ENCODE results near the gene CTPS2. TPM values are rescaled to one million over a fixed set of nuclear protein-coding genes. Genes with fewer than 3 reads are reported as not detected.
"Not testable (repeated sequence)": the region's sequence is repeated elsewhere in the genome, so short reads cannot be mapped to it uniquely, and the experiment has no call there.

CTPS2 gene
- total RNA-seq, 1 donor from 2014 or later, result 9.9 TPM

DNA sequence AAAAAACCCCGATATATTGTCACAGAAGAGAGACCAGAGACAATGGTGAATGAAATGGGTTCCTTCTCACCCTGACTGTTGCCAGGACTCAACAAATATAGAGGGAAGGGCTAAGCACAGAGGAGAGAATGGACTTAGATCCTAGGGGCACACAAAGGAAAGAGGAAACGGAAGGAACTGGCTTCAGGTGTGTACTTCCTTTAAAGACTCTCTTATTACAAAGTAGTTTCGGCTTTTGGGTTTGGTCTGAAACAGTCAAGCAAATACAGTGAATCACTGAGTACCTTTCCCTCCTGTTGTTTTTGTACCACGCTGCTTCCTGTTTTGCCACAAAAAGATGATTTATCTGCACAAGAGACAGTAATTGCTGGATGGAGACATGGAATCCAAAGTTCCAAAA is 108.6 kb downstream of the CTPS2 start:
- no peak for ATAC-seq (ENCODE audit: low read depth)

GRCh38 chrX:16603235-16603634 is 109.2 kb downstream of the CTPS2 start:
- peaks cover 23% of the 10 kb centered on the region for H3K36me3 Mint-ChIP-seq (ENCODE audit: low read depth)
- CTCF ChIA-PET; H3K9me3 Mint-ChIP-seq; DNase-seq; H3K27ac Mint-ChIP-seq; H3K27me3 Mint-ChIP-seq; intact Hi-C loops (cut with micrococcal nuclease); H3K4me3 Mint-ChIP-seq; ATAC-seq (ENCODE audit: low read depth); POLR2A ChIA-PET: not testable (repeated sequence)
- H3K4me1 Mint-ChIP-seq, result peaks cover 13% of the 10 kb centered on the region

More for the DNA sequence above, 108.6 kb downstream of the CTPS2 start:
- intact Hi-C loops (cut with micrococcal nuclease), result no loop called here
- Mint-ChIP-seq H3K9me3 (no peaks in the 10 kb centered on the region), H3K4me1 (peaks cover 13% of the 10 kb centered on the region), H3K27me3 (no peaks in the 10 kb centered on the region), H3K27ac (no peak overlapping the region), H3K36me3 (ENCODE audit: low read depth) (peaks cover 23% of the 10 kb centered on the region), H3K4me3 (no peak overlapping the region)
- CTCF ChIA-PET, result no interaction called here
- POLR2A ChIA-PET, result no interaction called here
- TF ChIP-seq, protein P1, sequence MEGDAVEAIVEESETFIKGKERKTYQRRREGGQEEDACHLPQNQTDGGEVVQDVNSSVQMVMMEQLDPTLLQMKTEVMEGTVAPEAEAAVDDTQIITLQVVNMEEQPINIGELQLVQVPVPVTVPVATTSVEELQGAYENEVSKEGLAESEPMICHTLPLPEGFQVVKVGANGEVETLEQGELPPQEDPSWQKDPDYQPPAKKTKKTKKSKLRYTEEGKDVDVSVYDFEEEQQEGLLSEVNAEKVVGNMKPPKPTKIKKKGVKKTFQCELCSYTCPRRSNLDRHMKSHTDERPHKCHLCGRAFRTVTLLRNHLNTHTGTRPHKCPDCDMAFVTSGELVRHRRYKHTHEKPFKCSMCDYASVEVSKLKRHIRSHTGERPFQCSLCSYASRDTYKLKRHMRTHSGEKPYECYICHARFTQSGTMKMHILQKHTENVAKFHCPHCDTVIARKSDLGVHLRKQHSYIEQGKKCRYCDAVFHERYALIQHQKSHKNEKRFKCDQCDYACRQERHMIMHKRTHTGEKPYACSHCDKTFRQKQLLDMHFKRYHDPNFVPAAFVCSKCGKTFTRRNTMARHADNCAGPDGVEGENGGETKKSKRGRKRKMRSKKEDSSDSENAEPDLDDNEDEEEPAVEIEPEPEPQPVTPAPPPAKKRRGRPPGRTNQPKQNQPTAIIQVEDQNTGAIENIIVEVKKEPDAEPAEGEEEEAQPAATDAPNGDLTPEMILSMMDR (IDR thresholded peaks at IDR 0.05), result no peak
- DNase-seq, result no peak

DNA sequence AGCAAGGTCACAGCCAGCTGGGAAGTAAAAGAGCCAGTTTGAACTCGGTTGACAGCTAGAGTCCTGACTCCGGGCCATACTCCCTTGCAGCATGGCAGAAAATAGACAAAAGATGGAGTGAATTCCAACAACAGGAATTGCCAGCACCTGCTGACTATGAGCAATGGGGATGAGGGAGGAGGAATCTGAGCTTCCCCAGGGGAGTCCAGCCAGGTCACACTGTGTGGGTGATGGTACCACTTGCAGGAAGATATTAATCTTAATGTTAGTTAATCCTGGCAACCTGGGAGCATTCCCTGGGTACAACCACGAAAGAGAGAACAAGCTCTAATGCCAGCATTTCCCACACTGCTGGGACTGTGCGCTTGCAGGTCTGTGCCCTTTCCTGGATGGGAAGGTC is 110.6 kb downstream of the CTPS2 start:
- intact Hi-C loops (cut with micrococcal nuclease), result no loop called here
- Mint-ChIP-seq H3K4me1 (peaks cover 13% of the 10 kb centered on the region), H3K36me3 (ENCODE audit: low read depth) (peaks cover 18% of the 10 kb centered on the region), H3K27me3 (no peaks in the 10 kb centered on the region), H3K9me3 (no peaks in the 10 kb centered on the region), H3K4me3 (no peak overlapping the region), H3K27ac (no peak overlapping the region)
- TF ChIP-seq, protein P1 (IDR thresholded peaks at IDR 0.05), result no peak
- no peak for DNase-seq
- no peak for ATAC-seq (ENCODE audit: low read depth)
- ChIA-PET POLR2A (no interaction called here), CTCF (no interaction called here)

GRCh38 chrX:16594490-16594889 is 118.0 kb downstream of the CTPS2 start:
- ATAC-seq (ENCODE audit: low read depth) (no peak), DNase-seq (no peak)
- intact Hi-C loops (cut with micrococcal nuclease), result no loop called here
- H3K4me1 Mint-ChIP-seq, result no peaks in the 10 kb centered on the region
- H3K9me3 Mint-ChIP-seq, result no peaks in the 10 kb centered on the region
- H3K36me3 Mint-ChIP-seq (ENCODE audit: low read depth), result peaks cover 25% of the 10 kb centered on the region
- no peak overlapping the region for H3K4me3 Mint-ChIP-seq
- H3K27ac Mint-ChIP-seq, result no peak overlapping the region
- H3K27me3 Mint-ChIP-seq, result no peaks in the 10 kb centered on the region
- POLR2A ChIA-PET, result no interaction called here
- TF ChIP-seq, protein P1 (IDR thresholded peaks at IDR 0.05), result no peak
- CTCF ChIA-PET, result no interaction called here

- ATAC-seq (ENCODE audit: low read depth), result no peak
- H3K9me3 Mint-ChIP-seq, result no peaks in the 10 kb centered on the region
- H3K4me3 Mint-ChIP-seq, result no peak overlapping the region
- H3K27ac Mint-ChIP-seq, result no peak overlapping the region
- peaks cover 27% of the 10 kb centered on the region for H3K36me3 Mint-ChIP-seq (ENCODE audit: low read depth)
- intact Hi-C loops (cut with micrococcal nuclease), result no loop called here
- H3K4me1 Mint-ChIP-seq, result no peaks in the 10 kb centered on the region
- POLR2A ChIA-PET, result no interaction called here
- CTCF ChIA-PET, result no interaction called here
- H3K27me3 Mint-ChIP-seq, result no peaks in the 10 kb centered on the region
- DNase-seq, result no peak
- TF ChIP-seq, protein P1 (IDR thresholded peaks at IDR 0.05), result no peak
Measured at GRCh38 chrX:16593801-16594200, 118.7 kb downstream of the CTPS2 start.

DNA sequence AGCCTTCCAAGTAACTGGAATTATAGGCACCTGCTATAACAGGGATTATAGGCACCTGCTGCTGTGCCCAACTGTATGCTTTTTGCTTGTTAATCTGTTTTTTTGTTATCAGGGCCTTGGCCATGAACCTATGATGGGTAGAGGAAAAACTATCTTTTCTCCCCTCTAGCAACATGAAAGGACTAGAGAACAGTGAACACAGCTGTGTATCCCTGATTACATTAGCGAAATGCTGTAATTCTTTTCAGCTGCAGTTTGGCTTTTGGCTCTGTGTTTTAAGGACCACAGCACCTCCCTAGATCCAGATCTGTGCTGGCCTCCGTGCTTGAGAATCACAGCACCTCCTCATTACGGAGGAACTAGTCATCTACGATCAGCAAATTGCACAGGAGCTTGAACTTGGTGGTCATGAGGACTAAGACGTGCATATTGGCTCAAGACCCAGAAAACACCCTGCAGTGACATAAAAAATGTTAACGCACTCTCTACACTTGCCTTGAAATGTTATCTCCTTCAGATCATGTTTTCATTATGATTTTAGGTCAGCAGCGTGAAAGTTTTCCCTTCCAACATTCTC is 120.2 kb downstream of the CTPS2 start:
- Mint-ChIP-seq H3K36me3 (ENCODE audit: low read depth) (peaks cover 33% of the 10 kb centered on the region), H3K4me3 (no peak overlapping the region), H3K27ac (no peak overlapping the region), H3K27me3 (no peaks in the 10 kb centered on the region), H3K4me1 (no peaks in the 10 kb centered on the region), H3K9me3 (no peaks in the 10 kb centered on the region)
- DNase-seq (no peak), ATAC-seq (ENCODE audit: low read depth) (no peak)
- intact Hi-C loops (cut with micrococcal nuclease), result no loop called here
- CTCF ChIA-PET, result no interaction called here
- POLR2A ChIA-PET, result no interaction called here
- TF ChIP-seq, protein P1 (IDR thresholded peaks at IDR 0.05), result no peak
